ENCODE results near the gene GIT1.

GIT1 gene

GRCh38 chr17:29574732-29575510 lies 14.5 kb downstream of the GIT1 start:
- Histone ChIP-seq H3K27ac (replicated peaks) (no peak overlapping the region), H3K27me3 (ENCODE audit: insufficient read depth, poor library complexity, severe bottlenecking) (no peaks in the 10 kb centered on the region), H3K4me3 (replicated peaks; ENCODE audit: insufficient read depth, low read length) (no peak overlapping the region)
- no peak for TF ChIP-seq CTCF (IDR thresholded peaks at IDR 0.05; ENCODE audit: insufficient read depth, low read length)
- TF ChIP-seq POLR2AphosphoS5 (IDR thresholded peaks at IDR 0.05; ENCODE audit: low read depth) = no peak
- DNase-seq (ENCODE audit: low read depth in 1 of 2, low spot score in 1 of 2) = no peak

- Histone ChIP-seq H3K27me3 (ENCODE audit: insufficient read depth, poor library complexity, severe bottlenecking) (no peaks in the 10 kb centered on the region), H3K27ac (replicated peaks) (no peak overlapping the region), H3K4me3 (replicated peaks; ENCODE audit: insufficient read depth, low read length) (no peak overlapping the region)
- TF ChIP-seq CTCF (IDR thresholded peaks at IDR 0.05; ENCODE audit: insufficient read depth, low read length) = no peak
- no peak for TF ChIP-seq REST (IDR thresholded peaks at IDR 0.05; ENCODE audit: insufficient replicate concordance, low read depth)
- no peak for DNase-seq (ENCODE audit: low read depth in 1 of 2, low spot score in 1 of 2)
Measured at GRCh38 chr17:29573871-29574731, 15.3 kb downstream of the GIT1 start.

- TF ChIP-seq POLR2AphosphoS5 (IDR thresholded peaks at IDR 0.05; ENCODE audit: low read depth) = 0 out of 2 replicates have a peak, but pooled peaks have one; percentile 6
- no peak for TF ChIP-seq CTCF (IDR thresholded peaks at IDR 0.05; ENCODE audit: insufficient read depth, low read length)
- TF ChIP-seq REST (IDR thresholded peaks at IDR 0.05; ENCODE audit: insufficient replicate concordance, low read depth) = no peak
- TF ChIP-seq GABPA (IDR thresholded peaks at IDR 0.05; ENCODE audit: low read depth) = no peak
- no peak for TF ChIP-seq SPI1 (IDR thresholded peaks at IDR 0.05; ENCODE audit: borderline replicate concordance, low read depth)
- no peaks in the 10 kb centered on the region for H3K27me3 ChIP-seq (ENCODE audit: insufficient read depth, poor library complexity, severe bottlenecking)
- DNase-seq (ENCODE audit: low read depth in 1 of 2, low spot score in 1 of 2) = no peak
- no peak overlapping the region for H3K27ac ChIP-seq (replicated peaks)
- no peak overlapping the region for H3K4me3 ChIP-seq (replicated peaks; ENCODE audit: insufficient read depth, low read length)
Measured at GRCh38 chr17:29573558-29573869, 15.9 kb downstream of the GIT1 start.
